GM13976 (cell line): ENCODE data around the gene CDH13.

Source experiments
- DNase-seq: peaks from one replicate; pipeline ENCODE4 v3.0.0; 2012; ENCODE audit warnings: low spot score
- CTCF ChIP-seq: IDR thresholded peaks from 2 replicates; pipeline ENCODE4 v1.5.1; 2012; ENCODE audit warnings: borderline replicate concordance, mild to moderate bottlenecking; ENCODE audit not compliant: insufficient read depth; ENCODE audit errors: extremely low read depth, missing control alignments, control extremely low read depth
- in situ Hi-C: fragments of 300-500 bp; cut with MboI; formaldehyde crosslinking; loops from one replicate; pipeline ENCODE4 v1.12.0; 2022; ENCODE audit warnings: low sequenced_read_pairs, mixed read lengths, inconsistent platforms; ENCODE audit not compliant: unreplicated experiment

Gene CDH13

GRCh38 chr16:83842291-83842690 is 1215.5 kb downstream of the CDH13 start:
- in situ Hi-C loops = no loop called here
- no peak for DNase-seq

GRCh38 chr16:83842756-83843507 is 1216.2 kb downstream of the CDH13 start:
- in situ Hi-C loops = no loop called here
- no peak for DNase-seq
- no peak for TF ChIP-seq CTCF

More at GRCh38 chr16:83842291-83842690, 1215.5 kb downstream of the CDH13 start:
- TF ChIP-seq CTCF = no peak

GRCh38 chr16:83843657-83844056 is 1216.9 kb downstream of the CDH13 start:
- DNase-seq = no peak
- TF ChIP-seq CTCF = no peak
- in situ Hi-C loops = no loop called here

GRCh38 chr16:83845263-83845662 is 1218.5 kb downstream of the CDH13 start:
- no peak for TF ChIP-seq CTCF
- in situ Hi-C loops = no loop called here
- DNase-seq = no peak

GRCh38 chr16:83847371-83848225 is 1220.8 kb downstream of the CDH13 start:
- DNase-seq = no peak
- TF ChIP-seq CTCF = no peak
- in situ Hi-C loops = no loop called here

- no peak for TF ChIP-seq CTCF
- no peak for DNase-seq
- in situ Hi-C loops = no loop called here
These were observed 1222.7 kb downstream of the CDH13 start for GRCh38 chr16:83849421-83849820.
